Brain microvascular endothelial cell (primary cell): ENCODE measurements around the gene TLE3.
A peak's percentile ranks its signal among the peaks of the same experiment; 100 is the strongest.

Source experiments
- DNase-seq: peaks from one replicate; pipeline ENCODE4 v3.0.0-alpha.2; 2020
- H3K27ac ChIP-seq: fragments of 250-450 bp; sonication (Bioruptor Pico); 2 replicates; pipeline ENCODE4 v1.5.1; 2020; ENCODE audit warnings: mild to moderate bottlenecking, moderate library complexity
- H3K27me3 ChIP-seq: fragments of 250-450 bp; sonication (Bioruptor Pico); replicated peaks from 2 replicates; pipeline ENCODE4 v1.5.1; 2020; ENCODE audit warnings: mild to moderate bottlenecking
- H3K36me3 ChIP-seq: fragments of 250-450 bp; sonication (Bioruptor Pico); replicated peaks from 2 replicates; pipeline ENCODE4 v1.5.1; 2020; ENCODE audit warnings: mild to moderate bottlenecking
- H3K4me3 ChIP-seq: 2 replicates; pipeline ENCODE4 v1.5.1; 2011; ENCODE audit warnings: low read depth, mild to moderate bottlenecking, control low read depth, low read length, moderate library complexity
- in situ Hi-C: cut with HindIII; loops from 2 replicates; pipeline ENCODE4 v1.10.0; 2017; ENCODE audit warnings: low sequenced_read_pairs, low pct_ligation_motif_present
- TF ChIP-seq, protein P1 (sequence below): IDR thresholded peaks from 2 replicates; pipeline ENCODE4 v1.5.1; 2011; ENCODE audit warnings: low read depth, mild to moderate bottlenecking, moderate library complexity, low read length, control low read depth, inconsistent platforms; ENCODE audit errors: missing control alignments

Gene TLE3

DNA sequence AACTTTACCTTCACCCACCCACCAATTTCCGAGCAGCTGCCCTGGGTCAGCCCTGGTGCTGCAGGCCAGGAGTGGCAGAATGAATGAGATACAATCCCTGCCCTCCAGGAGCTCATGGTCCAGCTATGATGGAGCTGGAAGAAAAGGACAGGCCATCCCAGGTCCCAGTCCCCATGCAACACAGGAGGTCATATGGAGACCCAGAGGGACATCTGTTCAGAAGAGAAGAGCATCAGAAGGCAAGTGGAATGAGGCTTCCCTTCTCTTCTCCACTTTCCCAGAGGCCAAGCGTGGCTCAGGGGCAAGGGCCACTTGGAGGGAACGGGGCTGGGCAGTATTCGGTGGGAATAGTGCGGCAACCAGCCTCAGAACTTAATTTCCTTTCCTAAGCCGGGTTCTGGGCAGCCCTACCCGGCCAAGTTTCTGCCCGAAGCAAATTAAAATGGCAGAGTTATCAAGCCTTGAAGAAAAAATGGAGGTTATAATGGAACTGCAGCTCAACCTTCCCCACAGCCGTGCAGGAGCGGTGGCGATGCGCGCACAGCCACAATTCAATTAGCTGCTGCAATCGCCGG is 35.9 kb downstream of the TLE3 start:
- Histone ChIP-seq H3K4me3 (peak overlapping the region; percentile 24), H3K36me3 (peaks cover 62% of the 10 kb centered on the region)
- TF ChIP-seq, protein P1, sequence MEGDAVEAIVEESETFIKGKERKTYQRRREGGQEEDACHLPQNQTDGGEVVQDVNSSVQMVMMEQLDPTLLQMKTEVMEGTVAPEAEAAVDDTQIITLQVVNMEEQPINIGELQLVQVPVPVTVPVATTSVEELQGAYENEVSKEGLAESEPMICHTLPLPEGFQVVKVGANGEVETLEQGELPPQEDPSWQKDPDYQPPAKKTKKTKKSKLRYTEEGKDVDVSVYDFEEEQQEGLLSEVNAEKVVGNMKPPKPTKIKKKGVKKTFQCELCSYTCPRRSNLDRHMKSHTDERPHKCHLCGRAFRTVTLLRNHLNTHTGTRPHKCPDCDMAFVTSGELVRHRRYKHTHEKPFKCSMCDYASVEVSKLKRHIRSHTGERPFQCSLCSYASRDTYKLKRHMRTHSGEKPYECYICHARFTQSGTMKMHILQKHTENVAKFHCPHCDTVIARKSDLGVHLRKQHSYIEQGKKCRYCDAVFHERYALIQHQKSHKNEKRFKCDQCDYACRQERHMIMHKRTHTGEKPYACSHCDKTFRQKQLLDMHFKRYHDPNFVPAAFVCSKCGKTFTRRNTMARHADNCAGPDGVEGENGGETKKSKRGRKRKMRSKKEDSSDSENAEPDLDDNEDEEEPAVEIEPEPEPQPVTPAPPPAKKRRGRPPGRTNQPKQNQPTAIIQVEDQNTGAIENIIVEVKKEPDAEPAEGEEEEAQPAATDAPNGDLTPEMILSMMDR = no peak

DNA sequence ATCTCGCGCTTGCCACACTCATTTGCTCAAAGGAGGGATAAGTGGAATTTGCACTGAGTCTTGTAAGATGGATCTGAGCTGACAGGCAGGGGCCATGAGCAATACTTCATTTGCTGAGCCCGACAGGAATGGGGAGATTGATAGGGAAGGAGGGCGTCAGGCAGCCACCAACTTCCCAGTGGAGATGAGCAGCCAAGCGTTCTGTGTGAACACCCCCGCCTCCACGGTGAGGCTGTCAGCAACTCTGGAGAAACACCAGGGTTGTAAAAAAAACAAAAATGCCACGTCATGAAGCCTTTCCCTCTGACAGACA is 36.8 kb downstream of the TLE3 start:
- in situ Hi-C loops = no loop called here
- peak; percentile 27 for DNase-seq
- Histone ChIP-seq H3K4me3 (no peak overlapping the region), H3K27me3 (no peaks in the 10 kb centered on the region), H3K36me3 (peaks cover 68% of the 10 kb centered on the region), H3K27ac (no peak overlapping the region)
- TF ChIP-seq, protein P1 = no peak

More for the DNA sequence above, 35.9 kb downstream of the TLE3 start:
- no peak overlapping the region for H3K27ac ChIP-seq
- in situ Hi-C loops = no loop called here
- no peaks in the 10 kb centered on the region for H3K27me3 ChIP-seq
- no peak for DNase-seq

GRCh38 chr15:70060214-70060992 is 37.3 kb downstream of the TLE3 start:
- no peak for DNase-seq
- in situ Hi-C loops = no loop called here
- Histone ChIP-seq H3K36me3 (peaks cover 71% of the 10 kb centered on the region), H3K4me3 (no peak overlapping the region), H3K27me3 (no peaks in the 10 kb centered on the region), H3K27ac (no peak overlapping the region)
- TF ChIP-seq, protein P1 = no peak

DNA sequence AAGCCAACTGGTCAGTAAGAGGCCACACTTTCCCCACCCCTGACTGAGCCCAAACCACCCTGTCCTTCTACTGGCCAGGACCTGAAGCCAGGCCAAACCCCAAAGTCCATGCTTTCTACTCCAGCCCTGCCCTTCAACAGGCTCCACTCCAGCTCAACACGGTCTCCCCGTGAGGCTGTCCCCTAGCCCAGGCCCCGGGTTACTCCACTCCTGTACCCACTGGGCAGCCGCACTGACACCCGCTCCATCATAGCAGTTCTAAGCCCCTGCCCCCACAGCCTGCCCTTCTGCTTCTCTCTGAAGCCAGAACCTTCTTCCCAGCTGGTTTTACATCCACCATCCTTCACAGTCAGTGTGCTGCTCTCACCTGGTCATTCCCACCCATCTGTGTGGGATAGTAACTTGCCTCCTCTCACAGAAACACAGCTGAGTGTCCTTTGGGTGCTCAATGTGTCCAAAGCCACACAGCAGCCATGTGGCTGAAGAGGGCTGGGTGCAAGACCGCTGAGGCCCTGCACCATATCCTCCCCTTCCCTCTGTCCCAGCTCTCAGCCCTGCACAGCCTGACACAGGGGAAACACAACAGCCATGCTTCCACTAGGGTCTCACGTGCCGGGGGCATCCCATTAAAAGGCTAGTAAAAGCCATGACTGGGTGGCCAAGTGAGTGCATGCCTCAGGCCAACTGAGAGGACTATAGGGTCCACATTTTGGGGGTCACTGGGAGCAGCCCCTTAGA is 38.1 kb downstream of the TLE3 start:
- in situ Hi-C loops = no loop called here
- Histone ChIP-seq H3K4me3 (no peak overlapping the region), H3K27me3 (no peaks in the 10 kb centered on the region), H3K27ac (no peak overlapping the region), H3K36me3 (peaks cover 73% of the 10 kb centered on the region)
- TF ChIP-seq, protein P1 = no peak
- DNase-seq = no peak

DNA sequence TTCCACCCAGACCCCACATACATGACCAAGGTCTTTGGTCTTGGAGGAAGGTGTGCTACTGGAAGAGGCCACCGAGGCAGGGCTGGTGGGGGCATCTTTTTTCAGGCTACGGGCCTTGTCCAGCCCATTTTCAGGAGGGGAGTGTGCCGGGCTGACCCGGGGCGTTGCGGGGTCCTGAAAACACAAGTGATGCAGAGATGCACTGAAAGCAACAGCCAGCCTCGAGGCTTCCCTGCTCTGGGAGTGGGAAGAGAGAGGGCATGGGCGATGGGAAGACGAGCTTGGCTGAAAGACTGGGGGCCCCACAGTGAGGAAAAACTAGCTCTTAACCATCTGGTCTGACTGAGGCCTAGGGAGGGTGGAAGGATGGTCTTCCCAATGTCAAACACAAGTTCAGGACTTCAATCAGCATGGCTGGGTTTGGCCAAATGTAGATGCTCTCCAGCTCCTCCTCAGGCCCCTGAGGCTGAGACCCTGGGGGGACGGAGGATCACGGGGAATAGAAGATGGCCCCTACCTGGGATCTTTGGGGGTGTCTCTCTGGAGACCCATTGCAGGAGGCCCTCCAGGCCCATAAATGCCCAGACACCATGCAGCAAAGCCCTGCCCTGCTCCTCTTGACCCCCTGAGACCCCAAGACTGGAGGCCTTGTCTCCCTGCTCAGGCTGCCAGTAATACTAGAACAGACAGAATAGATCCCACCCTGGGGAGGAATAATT is 38.9 kb downstream of the TLE3 start:
- peaks cover 78% of the 10 kb centered on the region for H3K36me3 ChIP-seq
- in situ Hi-C loops = no loop called here

More for the DNA sequence above, 38.9 kb downstream of the TLE3 start:
- Histone ChIP-seq H3K27ac (no peak overlapping the region), H3K4me3 (no peak overlapping the region), H3K27me3 (no peaks in the 10 kb centered on the region)
- DNase-seq = no peak
- TF ChIP-seq, protein P1 = no peak
